IMR-90 (cell line): ENCODE data around the gene TMEM81. TPM values are rescaled to one million over a fixed set of nuclear protein-coding genes. Genes with fewer than 3 reads are reported as not detected.

Source experiments
- ATAC-seq: fragments of 200-7000 bp; cut with Tn5 transposase; 2 replicates; pipeline ENCODE4 v1.9.1; 2020; ENCODE audit warnings: low read depth, mild to moderate bottlenecking, moderate library complexity
- BruUV-seq: library from RNA; stranded (reverse); fragments of 400-500 nt; replicated peaks from 2 replicates; lab custom pipeline; 2021; lab: Mats Ljungman, UMichigan
- CTCF ChIA-PET: fragments of 300-600 bp; formaldehyde crosslinking; extraction: SDS; loops from one replicate; lab custom pipeline; 2021; ENCODE audit warnings: antibody characterized with exemption; lab: Yijun Ruan, JAX
- POLR2A ChIA-PET: fragments of 300-600 bp; sonication (Branson Sonifier 250); formaldehyde crosslinking; loops from one replicate; lab custom pipeline; 2022; ENCODE audit warnings: antibody characterized with exemption; ENCODE audit not compliant: unreplicated experiment; lab: Charles Lee
- DNase-seq: peaks from one replicate; pipeline ENCODE4 v3.0.0; 2013
- H2AFZ ChIP-seq: replicated peaks from 2 replicates; pipeline ENCODE3; 2013; ENCODE audit warnings: low read length, mild to moderate bottlenecking; ENCODE audit not compliant: poor library complexity
- H2AK5ac ChIP-seq: 2 replicates; pipeline ENCODE4 v1.6.1; 2013; ENCODE audit warnings: low read depth, low read length, inconsistent platforms
- H2AK9ac ChIP-seq: replicated peaks from 2 replicates; pipeline ENCODE3; 2013; ENCODE audit warnings: mild to moderate bottlenecking, low read depth, low read length, moderate library complexity; ENCODE audit not compliant: poor library complexity
- H2BK120ac ChIP-seq: 2 replicates; pipeline ENCODE4 v1.6.1; 2013; ENCODE audit warnings: low read depth, low read length, inconsistent platforms
- H2BK15ac ChIP-seq: 3 replicates; pipeline ENCODE4 v1.6.1; 2013; ENCODE audit warnings: low read depth, low read length, inconsistent platforms
- H2BK20ac ChIP-seq: 2 replicates; pipeline ENCODE4 v1.6.1; 2013; ENCODE audit warnings: low read depth, mild to moderate bottlenecking, inconsistent platforms, low read length, moderate library complexity
- H2BK5ac ChIP-seq: 2 replicates; pipeline ENCODE4 v1.6.1; 2013; ENCODE audit warnings: mild to moderate bottlenecking, low read depth, low read length, inconsistent platforms; ENCODE audit not compliant: poor library complexity, severe bottlenecking
- H3K14ac ChIP-seq: replicated peaks from 2 replicates; pipeline ENCODE4 v1.6.1; 2013; ENCODE audit warnings: low read depth, low read length, inconsistent platforms
- H3K18ac ChIP-seq: 2 replicates; pipeline ENCODE4 v1.6.1; 2013; ENCODE audit warnings: low read depth, low read length, control low read depth
- H3K23ac ChIP-seq: 2 replicates; pipeline ENCODE4 v1.6.1; 2013; ENCODE audit warnings: low read depth, low read length, inconsistent platforms
- H3K27ac ChIP-seq: 2 replicates; pipeline ENCODE4 v1.5.1; 2013; ENCODE audit warnings: mild to moderate bottlenecking, control low read depth, low read length; ENCODE audit not compliant: insufficient read depth
- H3K27me3 ChIP-seq: 2 replicates; pipeline ENCODE4 v1.6.1; 2013; ENCODE audit warnings: low read length; ENCODE audit not compliant: control insufficient read depth, insufficient read depth
- H3K36me3 ChIP-seq: 2 replicates; pipeline ENCODE4 v1.6.1; 2013; ENCODE audit warnings: low read length, mixed read lengths; ENCODE audit not compliant: control insufficient read depth, insufficient read depth
- H3K4ac ChIP-seq: 2 replicates; pipeline ENCODE4 v1.6.1; 2013; ENCODE audit warnings: low read depth, low read length, inconsistent platforms
- H3K4me1 ChIP-seq: 2 replicates; pipeline ENCODE4 v1.6.1; 2013; ENCODE audit warnings: low read length, mixed read lengths; ENCODE audit not compliant: control insufficient read depth, insufficient read depth
- H3K4me2 ChIP-seq: 2 replicates; pipeline ENCODE4 v1.6.1; 2013; ENCODE audit warnings: low read depth, mild to moderate bottlenecking, control low read depth, low read length, moderate library complexity
- H3K4me3 ChIP-seq: 2 replicates; pipeline ENCODE4 v1.5.1; 2013; ENCODE audit warnings: low read depth, mild to moderate bottlenecking, control low read depth, low read length, moderate library complexity; ENCODE audit not compliant: insufficient read depth
- H3K56ac ChIP-seq: 2 replicates; pipeline ENCODE4 v1.6.1; 2013; ENCODE audit warnings: low read length, inconsistent platforms; ENCODE audit not compliant: insufficient read depth; ENCODE audit errors: extremely low read depth
- H3K79me1 ChIP-seq, 2 experiments: 2 replicates each; pipeline ENCODE4 v1.6.1; 2013; ENCODE audit warnings: low read length in 2 of 2, inconsistent platforms in 1 of 2, low read depth in 1 of 2
- H3K9ac ChIP-seq: 2 replicates; pipeline ENCODE4 v1.6.1; 2013; ENCODE audit warnings: low read depth, low read length, control low read depth
- H3K9me1 ChIP-seq: 2 replicates; pipeline ENCODE4 v1.6.1; 2013; ENCODE audit warnings: low read length, inconsistent platforms; ENCODE audit not compliant: insufficient read depth
- H3K9me3 ChIP-seq: 2 replicates; pipeline ENCODE4 v1.6.1; 2013; ENCODE audit warnings: low read length; ENCODE audit not compliant: control insufficient read depth, insufficient read depth
- H4K20me1 ChIP-seq: 2 replicates; pipeline ENCODE4 v1.6.1; 2013; ENCODE audit warnings: low read length, inconsistent platforms; ENCODE audit not compliant: insufficient read depth
- H4K5ac ChIP-seq: 2 replicates; pipeline ENCODE4 v1.6.1; 2013; ENCODE audit warnings: mild to moderate bottlenecking, low read depth, low read length, control low read depth
- H4K8ac ChIP-seq, 2 experiments: 2 replicates each; pipeline ENCODE4 v1.6.1; 2013; ENCODE audit warnings: low read depth in 2 of 2, low read length in 2 of 2, control low read depth in 1 of 2, inconsistent platforms in 1 of 2
- H4K91ac ChIP-seq: 2 replicates; pipeline ENCODE4 v1.6.1; 2013; ENCODE audit warnings: low read depth, low read length, inconsistent platforms; ENCODE audit not compliant: insufficient read depth
- BHLHE40 ChIP-seq: fragments of 150-350 bp; IDR thresholded peaks from 2 replicates; pipeline ENCODE4 v1.6.1; 2016; ENCODE audit warnings: mild to moderate bottlenecking, low read depth, low read length
- CHD1 ChIP-seq: IDR thresholded peaks from 2 replicates; pipeline ENCODE4 v1.6.1; 2012; ENCODE audit warnings: low read depth, low read length, improper control_type of control experiment
- FOS ChIP-seq: fragments of 150-350 bp; IDR thresholded peaks from 2 replicates; pipeline ENCODE4 v1.6.1; 2016; ENCODE audit warnings: low read depth, low read length
- MXI1 ChIP-seq: IDR thresholded peaks from 2 replicates; pipeline ENCODE4 v1.6.1; 2012; ENCODE audit warnings: low read depth, mild to moderate bottlenecking, low read length, moderate library complexity, borderline replicate concordance
- NFE2L2 ChIP-seq: fragments of 150-350 bp; IDR thresholded peaks from 2 replicates; pipeline ENCODE4 v1.6.1; 2016; ENCODE audit warnings: low read depth, mild to moderate bottlenecking, low read length
- RCOR1 ChIP-seq: IDR thresholded peaks from 2 replicates; pipeline ENCODE4 v1.6.1; 2012; ENCODE audit warnings: mild to moderate bottlenecking, low read length, improper control_type of control experiment; ENCODE audit not compliant: insufficient replicate concordance
- RFX5 ChIP-seq: IDR thresholded peaks from 2 replicates; pipeline ENCODE4 v1.8.0; 2012; ENCODE audit warnings: low read depth, mild to moderate bottlenecking, low read length, moderate library complexity
- SMC3 ChIP-seq: fragments of 150-350 bp; IDR thresholded peaks from 2 replicates; pipeline ENCODE4 v1.6.1; 2016; ENCODE audit warnings: low read depth, mild to moderate bottlenecking, antibody characterized with exemption, low read length, moderate library complexity
- WGBS, 2 experiments: methylation state at CpG; one replicate each; pipeline versions ENCODE4 v1.1.5 to v1.1.7; 2013; ENCODE audit warnings: missing lambda C conversion rate in 2 of 2; ENCODE audit not compliant: insufficient read length in 1 of 2; ENCODE audit errors: extremely low coverage in 2 of 2; 5-methylcytosine and 5-hydroxymethylcytosine counted together
- dilution Hi-C: fragments of 300-500 bp; cut with HindIII; formaldehyde crosslinking; loops from one replicate; pipeline ENCODE4 v1.14.3; 2018; ENCODE audit warnings: low sequenced_read_pairs; ENCODE audit not compliant: unreplicated experiment
- in situ Hi-C: fragments of 300-500 bp; cut with MboI; formaldehyde crosslinking; loops from 3 replicates; pipeline ENCODE4 v1.14.3; 2019; ENCODE audit warnings: low sequenced_read_pairs, inconsistent platforms, mixed read lengths
- intact Hi-C: fragments of 100-400 bp; cut with micrococcal nuclease; formaldehyde crosslinking; loops from 2 replicates; pipeline ENCODE4 v1.10.0; 2022
- polyA plus RNA-seq, 3 experiments: library from polyadenylated mRNA; depleted of rRNA; stranded (reverse); fragments of >200 nt; gene quantifications; 2 replicates each; pipeline ENCODE4 v1.2.3, GENCODE V29; 2012; ENCODE audit warnings: low replicate concordance in 1 of 3
- total RNA-seq: library from RNA; depleted of rRNA; stranded (reverse); fragments of >200 nt; gene quantifications from 2 replicates; pipeline ENCODE4 v1.2.3, GENCODE V29; 2012

The TMEM81 gene
- total and polyA plus RNA-seq, 2 of the 4 experiments (the other 2 are of a cell fraction), result 1.5 to 1.8 TPM

- H3K18ac ChIP-seq, result no peak overlapping the region
- WGBS, 2 experiments, result no CpG with 5 or more reads among the region's 4 CpGs
- H2AFZ ChIP-seq, result no peak overlapping the region
- H2BK5ac ChIP-seq, result no peak overlapping the region
- TF ChIP-seq BHLHE40 (no peak), CHD1 (no peak), NFE2L2 (no peak), RFX5 (no peak), FOS (no peak), SMC3 (no peak), MXI1 (no peak), RCOR1 (no peak)
- no peaks in the 10 kb centered on the region for H3K36me3 ChIP-seq
- no peak overlapping the region for H2AK9ac ChIP-seq
- no peak overlapping the region for H3K14ac ChIP-seq
- intact Hi-C loops, result no loop called here
- CTCF ChIA-PET, result interaction anchor here (0.6 kb wide), 1 partner anchor 516 kb away, joined by 3 read pairs; no protein-coding TSS in a partner anchor
- H4K91ac ChIP-seq, result no peak overlapping the region
- ATAC-seq (no peak), DNase-seq (no peak)
- no peak overlapping the region for H2AK5ac ChIP-seq
- H3K4me3 ChIP-seq, result no peak overlapping the region
- no peak overlapping the region for H4K5ac ChIP-seq
- no peak overlapping the region for H3K4me2 ChIP-seq
- H3K9me3 ChIP-seq, result no peaks in the 10 kb centered on the region
- H3K9me1 ChIP-seq, result no peaks in the 10 kb centered on the region; the same call in 1 of the 2 replicates
- BruUV-seq, result no TSS peak
- no peaks in the 10 kb centered on the region for H3K4me1 ChIP-seq
- no peaks in the 10 kb centered on the region for H3K79me1 ChIP-seq
- H2BK15ac ChIP-seq, result no peak overlapping the region
- no peak overlapping the region for H2BK20ac ChIP-seq
- POLR2A ChIA-PET, result no interaction called here
- no peak overlapping the region for H3K56ac ChIP-seq
- no peak overlapping the region for H3K4ac ChIP-seq
- H2BK120ac ChIP-seq, result no peak overlapping the region
- H4K8ac ChIP-seq, result no peak overlapping the region
- no peak overlapping the region for H3K27ac ChIP-seq
- H3K27me3 ChIP-seq, result peaks cover 8% of the 10 kb centered on the region
- no peaks in the 10 kb centered on the region for H4K20me1 ChIP-seq
- H3K9ac ChIP-seq, result no peak overlapping the region
- dilution Hi-C loops, result no loop called here
- in situ Hi-C loops, result no loop called here
- H3K23ac ChIP-seq, result no peak overlapping the region
Observed at GRCh38 chr1:205068001-205068400, 16.3 kb downstream of the TMEM81 start.
